Measurements from ENCODE around the gene TMEM144. TPM values are rescaled to one million over a fixed set of nuclear protein-coding genes. Genes with fewer than 3 reads are reported as not detected.

Gene TMEM144
- total RNA-seq, 4 donors from 2014 or later, result 3.8 to 9.7 (median 5.0) TPM

DNA sequence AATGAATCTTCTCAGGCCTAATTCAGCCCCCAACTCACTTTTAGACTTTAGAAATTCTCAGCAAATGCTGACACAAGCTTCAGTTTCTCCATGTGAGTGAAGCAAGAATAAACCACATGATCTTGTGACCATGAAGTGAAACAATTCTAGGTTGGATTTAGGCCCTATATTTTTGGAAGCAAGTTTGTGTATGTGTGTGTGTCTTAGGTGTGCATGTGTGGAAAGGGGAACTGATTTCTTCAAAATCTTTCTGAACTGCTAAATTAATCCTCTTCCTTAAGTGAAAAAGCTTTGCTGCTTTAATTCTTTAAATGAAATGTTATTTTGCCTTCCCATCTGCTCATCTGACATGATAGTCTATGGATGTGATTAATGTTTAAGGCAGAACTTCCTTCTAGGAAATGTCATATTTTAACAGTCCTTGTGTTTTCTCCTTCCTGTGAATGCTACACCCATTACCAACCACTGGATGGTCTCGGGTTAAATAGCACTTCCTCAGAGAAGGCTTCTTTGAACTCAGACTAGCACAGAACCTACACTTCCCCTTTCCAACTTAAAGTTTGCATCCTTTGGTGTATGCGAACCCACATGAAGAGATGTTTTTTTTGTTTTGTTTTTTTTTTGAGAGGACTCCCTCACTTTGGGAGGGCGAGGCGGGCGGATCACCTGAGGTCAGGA is 1.2 kb upstream of the TMEM144 start:
- no peaks in the 10 kb centered on the region for H3K27me3 ChIP-seq
- intact Hi-C loops (cut with DNase I; ENCODE audit: low total_unique reads), result no loop called here
- no peak for DNase-seq
- no peak overlapping the region for H3K4me3 ChIP-seq
- H3K4me1 ChIP-seq, result no peaks in the 10 kb centered on the region
- H3K36me3 ChIP-seq, result no peaks in the 10 kb centered on the region
- H3K9me3 ChIP-seq, result no peaks in the 10 kb centered on the region
- peak overlapping the region; percentile 89 to 94 for H3K27ac ChIP-seq
- TF ChIP-seq, protein P1, sequence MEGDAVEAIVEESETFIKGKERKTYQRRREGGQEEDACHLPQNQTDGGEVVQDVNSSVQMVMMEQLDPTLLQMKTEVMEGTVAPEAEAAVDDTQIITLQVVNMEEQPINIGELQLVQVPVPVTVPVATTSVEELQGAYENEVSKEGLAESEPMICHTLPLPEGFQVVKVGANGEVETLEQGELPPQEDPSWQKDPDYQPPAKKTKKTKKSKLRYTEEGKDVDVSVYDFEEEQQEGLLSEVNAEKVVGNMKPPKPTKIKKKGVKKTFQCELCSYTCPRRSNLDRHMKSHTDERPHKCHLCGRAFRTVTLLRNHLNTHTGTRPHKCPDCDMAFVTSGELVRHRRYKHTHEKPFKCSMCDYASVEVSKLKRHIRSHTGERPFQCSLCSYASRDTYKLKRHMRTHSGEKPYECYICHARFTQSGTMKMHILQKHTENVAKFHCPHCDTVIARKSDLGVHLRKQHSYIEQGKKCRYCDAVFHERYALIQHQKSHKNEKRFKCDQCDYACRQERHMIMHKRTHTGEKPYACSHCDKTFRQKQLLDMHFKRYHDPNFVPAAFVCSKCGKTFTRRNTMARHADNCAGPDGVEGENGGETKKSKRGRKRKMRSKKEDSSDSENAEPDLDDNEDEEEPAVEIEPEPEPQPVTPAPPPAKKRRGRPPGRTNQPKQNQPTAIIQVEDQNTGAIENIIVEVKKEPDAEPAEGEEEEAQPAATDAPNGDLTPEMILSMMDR (IDR thresholded peaks at IDR 0.05), result no peak
- TF ChIP-seq POLR2A (IDR thresholded peaks at IDR 0.05), result no peak

DNA sequence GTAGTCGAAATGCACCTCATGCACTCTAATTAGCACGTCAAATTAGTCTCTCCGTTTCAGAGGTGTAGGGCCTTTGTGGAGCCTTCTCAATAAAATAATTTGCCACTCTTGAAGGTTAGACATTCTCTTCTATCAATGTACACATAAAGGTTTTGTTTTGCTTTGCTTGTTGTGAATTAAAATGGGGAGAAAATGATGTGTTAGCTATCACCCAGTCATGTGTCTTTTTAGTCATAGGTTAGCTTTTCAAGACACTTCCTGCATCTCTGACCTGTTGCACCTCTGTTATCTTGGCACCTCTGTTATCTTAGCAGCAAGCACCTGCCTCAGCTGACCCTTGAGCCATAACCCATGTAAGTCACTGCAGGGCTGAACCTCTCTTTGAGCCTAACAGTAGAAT is 936 bp downstream of the TMEM144 start:
- intact Hi-C loops (cut with DNase I; ENCODE audit: low total_unique reads), result no loop called here
- H3K9me3 ChIP-seq, result no peaks in the 10 kb centered on the region
- no peaks in the 10 kb centered on the region for H3K27me3 ChIP-seq
- TF ChIP-seq, protein P1 (IDR thresholded peaks at IDR 0.05), result no peak
- TF ChIP-seq POLR2A (IDR thresholded peaks at IDR 0.05), result no peak
- peak overlapping the region in 1 of 2 donors; percentile 5 for H3K4me3 ChIP-seq
- no peak for DNase-seq
- H3K36me3 ChIP-seq, result no peaks in the 10 kb centered on the region
- H3K27ac ChIP-seq, result peak overlapping the region; percentile 89 to 94
- H3K4me1 ChIP-seq, result no peaks in the 10 kb centered on the region

DNA sequence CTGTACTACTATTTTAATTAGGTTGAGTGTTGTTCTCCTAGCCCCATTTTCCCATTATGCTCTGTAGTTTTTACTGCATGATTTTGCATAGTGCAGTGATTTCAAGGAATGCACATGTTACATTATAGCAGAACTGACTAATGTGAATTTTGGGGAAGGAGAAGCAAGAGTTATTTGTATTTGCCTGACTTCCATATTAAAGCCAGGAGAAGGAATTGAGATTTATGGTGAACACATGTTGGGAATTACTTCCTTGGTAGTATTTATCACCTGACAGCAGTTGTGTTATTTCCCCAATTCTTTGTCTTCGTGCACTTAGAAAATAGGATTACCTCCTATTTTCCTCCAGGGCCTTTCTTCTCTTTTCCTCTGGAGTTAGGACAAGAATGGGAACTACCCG is 3.2 kb downstream of the TMEM144 start:
- no peak overlapping the region for H3K27ac ChIP-seq
- intact Hi-C loops (cut with DNase I; ENCODE audit: low total_unique reads), result no loop called here
- no peaks in the 10 kb centered on the region for H3K9me3 ChIP-seq
- no peaks in the 10 kb centered on the region for H3K4me1 ChIP-seq
- no peak for DNase-seq
- TF ChIP-seq, protein P1 (IDR thresholded peaks at IDR 0.05), result no peak
- no peak for TF ChIP-seq POLR2A (IDR thresholded peaks at IDR 0.05)
- no peak overlapping the region for H3K4me3 ChIP-seq
- no peaks in the 10 kb centered on the region for H3K36me3 ChIP-seq
- no peaks in the 10 kb centered on the region for H3K27me3 ChIP-seq

GRCh38 chr4:158214856-158215255 is 4.6 kb downstream of the TMEM144 start:
- Histone ChIP-seq H3K4me1 (no peaks in the 10 kb centered on the region), H3K27me3 (no peaks in the 10 kb centered on the region), H3K4me3 (no peak overlapping the region), H3K36me3 (no peaks in the 10 kb centered on the region), H3K27ac (no peak overlapping the region), H3K9me3 (no peaks in the 10 kb centered on the region)
- TF ChIP-seq, protein P1 (IDR thresholded peaks at IDR 0.05), result no peak
- TF ChIP-seq POLR2A (IDR thresholded peaks at IDR 0.05), result no peak
- intact Hi-C loops (cut with DNase I; ENCODE audit: low total_unique reads), result no loop called here
- no peak for DNase-seq

DNA sequence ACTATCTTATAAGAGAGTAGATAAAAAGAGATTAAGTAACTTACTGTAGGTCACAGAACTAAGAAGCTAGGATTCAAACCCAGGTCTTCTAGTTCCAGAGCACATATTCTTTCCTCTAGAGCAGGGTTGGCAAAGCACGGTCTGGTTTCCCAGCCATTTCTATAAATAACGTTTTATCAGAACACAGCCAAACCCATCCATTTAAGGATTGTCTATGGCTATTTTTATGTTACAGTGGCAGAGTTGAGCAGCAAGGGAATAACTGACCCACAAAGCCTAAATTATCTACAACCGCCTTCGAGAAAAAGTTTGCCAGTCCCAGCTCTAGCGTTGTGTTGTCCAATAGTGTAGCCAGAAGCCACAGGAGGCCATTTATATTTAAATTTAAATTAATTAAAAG is 7.5 kb downstream of the TMEM144 start:
- no peak for TF ChIP-seq POLR2A (IDR thresholded peaks at IDR 0.05)
- TF ChIP-seq, protein P1 (IDR thresholded peaks at IDR 0.05), result no peak
- no peak overlapping the region for H3K27ac ChIP-seq
- no peak for DNase-seq
- no peaks in the 10 kb centered on the region for H3K27me3 ChIP-seq
- H3K4me3 ChIP-seq, result no peak overlapping the region
- intact Hi-C loops (cut with DNase I; ENCODE audit: low total_unique reads), result no loop called here
- no peaks in the 10 kb centered on the region for H3K4me1 ChIP-seq
- no peaks in the 10 kb centered on the region for H3K36me3 ChIP-seq
- no peaks in the 10 kb centered on the region for H3K9me3 ChIP-seq
